Heart right ventricle (tissue), 16 donors: Measurements from ENCODE around the gene SCG5. TPM values are rescaled to one million over a fixed set of nuclear protein-coding genes. Genes with fewer than 3 reads are reported as not detected.

ENCODE experiments used
- ATAC-seq, 8 donors: fragments of 200-7000 bp; cut with Tn5 transposase; one replicate each; pipeline ENCODE4 v1.9.1; 2020; ENCODE audit warnings: mild to moderate bottlenecking in 8 of 8, moderate library complexity in 8 of 8, moderate number of reproducible peaks in 1 of 8
- DNase-seq, 2 donors: peaks; one replicate each; pipeline ENCODE4 v3.0.0-alpha.2; 2020
- H3K27ac ChIP-seq, 10 donors: fragments of 200-600 bp; sonication (generic) in 2 of 10; one replicate each; pipeline versions ENCODE4 v1.5.0 to v1.8.0; 2020 to 2022; ENCODE audit warnings: mild to moderate bottlenecking in 3 of 10
- H3K27me3 ChIP-seq, 7 donors: fragments of 200-600 bp; one replicate each; pipeline ENCODE4 v1.8.0; 2021 to 2022; ENCODE audit warnings: mild to moderate bottlenecking in 2 of 7
- H3K36me3 ChIP-seq, 9 donors: fragments of 200-600 bp; sonication (generic) in 1 of 9; one replicate each; pipeline versions ENCODE4 v1.5.0 to v1.8.0; 2020 to 2022; ENCODE audit warnings: mild to moderate bottlenecking in 2 of 9
- H3K4me1 ChIP-seq, 9 donors: fragments of 200-600 bp; sonication (generic) in 1 of 9; one replicate each; pipeline versions ENCODE4 v1.5.0 to v1.8.0; 2020 to 2022; ENCODE audit warnings: mild to moderate bottlenecking in 4 of 9
- H3K4me3 ChIP-seq, 10 donors: fragments of 200-600 bp; sonication (generic) in 2 of 10; one replicate each; pipeline versions ENCODE4 v1.5.0 to v1.8.0; 2020 to 2022; ENCODE audit warnings: mild to moderate bottlenecking in 7 of 10, moderate library complexity in 2 of 10
- H3K9me3 ChIP-seq, 11 donors: fragments of 200-600 bp in 10 of 11; sonication (generic) in 2 of 11; one replicate each; pipeline versions ENCODE4 v1.5.0 to v1.8.0; 2013 to 2022; ENCODE audit warnings: mild to moderate bottlenecking in 2 of 11, control low read depth in 1 of 11, moderate library complexity in 1 of 11
- CTCF ChIP-seq, 9 donors: fragments of 200-600 bp; sonication (generic) in 2 of 9; IDR thresholded peaks; one replicate each; pipeline versions ENCODE4 v1.5.0 to v1.8.0; 2021 to 2022; ENCODE audit warnings: antibody characterized with exemption in 9 of 9, mild to moderate bottlenecking in 5 of 9, moderate library complexity in 1 of 9
- WGBS, 2 donors: extraction: QIAGEN DNeasy Blood & Tissue Kit; methylation state at CpG; one replicate each; pipeline ENCODE4 v1.1.7; 2013; ENCODE audit warnings: inconsistent platforms in 1 of 2; 5-methylcytosine and 5-hydroxymethylcytosine counted together
- intact Hi-C, 10 donors: fragments of 100-400 bp; cut with DNase I; formaldehyde crosslinking; loops; one replicate each; pipeline versions ENCODE4 v1.11.1 to v1.14.2; 2022
- polyA plus RNA-seq, 2 donors: library from polyadenylated mRNA; stranded (reverse); fragments of 200-250 nt; gene quantifications; one replicate each; pipeline ENCODE4 v1.2.3, GENCODE V29; 2013
- total RNA-seq, 10 donors: library from RNA; stranded (reverse); fragmentation: NEBNext Ultra II Directional in 3 of 10; extraction: Animal tissue kit (Norgen Biotek cat#: 25700) in 3 of 10; gene quantifications; one replicate each; pipeline versions ENCODE4 v1.2.1 to v1.2.4, GENCODE V29; 2021 to 2023
- donor health status: Arrhythmogenic right ventricular cardiomyopathy.
- donor health status: ischemic (EF 13 %, LVEDD 7.1; RV severe dilation, severe dysfunction).
- donor health status: healthy with polysubstance abuse.
- donor health status: DM: no; HTN: yes; CAD: no.
- donor health status: DM: no; HTN: no; CAD: no.
- donor health status: ischemic (EF 25% LVEDD 6.9; RV normal size, moderate dysfunction).
- donor health status: ischemic (EF 25% LVEDD 5.7; RV mildly dilated, moderate dysfunction).
- donor health status: healthy.
- donor health status: DM: yes; HTN: yes; CAD: no.
- donor health status: Ischemic cardiomyopathy.
- donor health status: ischemic (EF 35%, LVEDD 5.7; RV mildly dilated, moderate dysfunction).
- donor health status: nonischemic (EF 11% LVEDD 7.7; RV severe dilation, severe dysfunction).
- donor health status: DM: yes; HTN: yes; CAD: no.
- donor health status: PGD.
- donor health status: ischemic (EF 29% LVEDD 5.4; RV normal size, mild dysfunction).
- donor health status: nonischemic (EF 23%, LVEDD 6.1; RV moderate dilation, normal function).

Gene SCG5
- total and polyA plus RNA-seq, 12 donors: 0.23 to 1.1 (median 0.51) TPM; not detected in 6

- ATAC-seq (no peak), DNase-seq (no peak)
- 97 to 100% methylated on average over 1 of the region's 1 CpG for WGBS, 2 donors
- Histone ChIP-seq H3K4me1 (peaks cover 0 to 8% (median 0%) of the 10 kb centered on the region in 9 donors), H3K27me3 (peaks cover 0 to 17% (median 12%) of the 10 kb centered on the region in 7 donors), H3K9me3 (no peaks in the 10 kb centered on the region), H3K27ac (no peak overlapping the region), H3K4me3 (no peak overlapping the region), H3K36me3 (peaks cover 0 to 75% (median 0%) of the 10 kb centered on the region in 9 donors)
- intact Hi-C loops: no loop called here
- no peak for TF ChIP-seq CTCF (IDR thresholded peaks at IDR 0.05)
These were observed 3.8 kb upstream of the SCG5 start for GRCh38 chr15:32637704-32638103.

- no peak for TF ChIP-seq CTCF (IDR thresholded peaks at IDR 0.05)
- Histone ChIP-seq H3K9me3 (no peaks in the 10 kb centered on the region), H3K4me1 (peaks cover 0 to 8% (median 0%) of the 10 kb centered on the region in 9 donors), H3K27ac (no peak overlapping the region), H3K36me3 (peaks cover 0 to 25% (median 0%) of the 10 kb centered on the region in 9 donors), H3K27me3 (peaks cover 0 to 38% (median 19%) of the 10 kb centered on the region in 7 donors), H3K4me3 (no peak overlapping the region)
- ATAC-seq: no peak
- no peak for DNase-seq
- 70 to 81% methylated on average over 5 of the region's 5 CpGs for WGBS, 2 donors
- intact Hi-C loops: no loop called here
These were observed 1.3 kb downstream of the SCG5 start for GRCh38 chr15:32642667-32643435.

- Histone ChIP-seq H3K4me1 (peaks cover 0 to 8% (median 0%) of the 10 kb centered on the region in 9 donors), H3K9me3 (no peaks in the 10 kb centered on the region), H3K36me3 (peaks cover 0 to 14% (median 0%) of the 10 kb centered on the region in 9 donors), H3K27me3 (peaks cover 0 to 38% (median 19%) of the 10 kb centered on the region in 7 donors), H3K4me3 (no peak overlapping the region), H3K27ac (no peak overlapping the region)
- WGBS, 2 donors: 92 to 100% methylated on average over 1 of the region's 1 CpG
- TF ChIP-seq CTCF (IDR thresholded peaks at IDR 0.05): no peak
- ATAC-seq: no peak
- no peak for DNase-seq
- intact Hi-C loops: no loop called here
These were observed 2.5 kb downstream of the SCG5 start for GRCh38 chr15:32643907-32644445.

- 49 to 55% methylated on average over 5 of the region's 5 CpGs for WGBS, 2 donors
- Histone ChIP-seq H3K9me3 (no peaks in the 10 kb centered on the region), H3K36me3 (no peaks in the 10 kb centered on the region), H3K27ac (no peak overlapping the region), H3K4me3 (no peak overlapping the region), H3K4me1 (peaks cover 0 to 8% (median 0%) of the 10 kb centered on the region in 9 donors), H3K27me3 (peaks cover 0 to 35% (median 19%) of the 10 kb centered on the region in 7 donors)
- DNase-seq: no peak
- ATAC-seq: no peak
- intact Hi-C loops: no loop called here
- TF ChIP-seq CTCF (IDR thresholded peaks at IDR 0.05): no peak
These were observed 4.8 kb downstream of the SCG5 start for GRCh38 chr15:32646291-32646690.
